Gastrocnemius medialis (tissue), 4 donors: ENCODE results near the gene VPS52.

Experiments
- CTCF ChIP-seq, 5 experiments: fragments of 450-650 bp in 3 of 5; fragments of 200-600 bp in 2 of 5; sonication (generic) in 2 of 5; IDR thresholded peaks in 4 of 5; conservative IDR thresholded peaks in 1 of 5; 1 replicate in 4 of 5; 2 replicates in 1 of 5; pipeline ENCODE4 v1.5.1; 2016 to 2019; ENCODE audit warnings: antibody characterized with exemption in 5 of 5, mild to moderate bottlenecking in 3 of 5, moderate library complexity in 3 of 5
- POLR2A ChIP-seq, 2 donors: fragments of 450-650 bp; IDR thresholded peaks; one replicate each; pipeline ENCODE4 v1.6.1; 2017; ENCODE audit warnings: antibody characterized with exemption in 2 of 2, mild to moderate bottlenecking in 2 of 2, moderate library complexity in 2 of 2

DNA sequence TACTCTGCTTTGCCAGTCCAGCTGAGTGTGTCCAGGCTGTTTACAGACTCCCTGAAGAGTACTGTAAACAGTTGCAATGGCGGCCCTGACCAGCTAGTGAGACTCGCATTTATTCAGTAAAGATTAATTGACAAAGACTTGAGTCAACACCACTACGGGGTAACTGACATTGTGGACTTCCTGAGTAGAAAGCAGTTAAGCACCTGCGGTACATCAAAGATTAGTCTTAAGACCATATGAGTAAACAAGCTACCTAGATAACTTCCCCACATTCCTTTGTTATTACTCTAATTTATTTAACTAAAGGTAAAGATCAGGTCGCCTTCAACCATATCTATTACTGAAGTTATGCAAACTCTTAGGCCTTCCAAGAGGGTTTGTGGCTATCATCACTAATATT, 12.6 kb downstream of the VPS52 start:
- TF ChIP-seq CTCF (IDR thresholded peaks at IDR 0.05 in 4 of 5, conservative IDR thresholded peaks at IDR 0.05 in 1 of 5), result no peak
- no peak for TF ChIP-seq POLR2A (IDR thresholded peaks at IDR 0.05)
